Keratinocyte (primary cell): ENCODE data around the gene SLIT3. TPM values are rescaled to one million over a fixed set of nuclear protein-coding genes. Genes with fewer than 3 reads are reported as not detected.

Experiments used
- DNase-seq: peaks from one replicate; pipeline ENCODE4 v3.0.0-alpha.2; 2011; ENCODE audit warnings: low read depth, missing footprints, low spot score
- FAIRE-seq: peaks from 2 replicates; lab custom pipeline; 2011; peaks lifted over from hg19 to GRCh38; lab: Jason Lieb, UNC
- H2AFZ ChIP-seq: 2 replicates; pipeline ENCODE4 v1.6.0; 2012; ENCODE audit warnings: low read length, control low read depth, inconsistent platforms; ENCODE audit not compliant: control insufficient read depth
- H3K27ac ChIP-seq: 2 replicates; pipeline ENCODE4 v1.5.1; 2011; ENCODE audit warnings: low read length; ENCODE audit not compliant: control insufficient read depth, insufficient read depth
- H3K27me3 ChIP-seq: 3 replicates; pipeline ENCODE4 v1.6.0; 2011; ENCODE audit warnings: low read length; ENCODE audit not compliant: control insufficient read depth, insufficient read depth; ENCODE audit errors: extremely low read depth
- H3K36me3 ChIP-seq, 2 experiments: 2 replicates in 1 of 2; 3 replicates in 1 of 2; pipeline ENCODE4 v1.5.1; 2011; ENCODE audit warnings: low read length in 2 of 2, mild to moderate bottlenecking in 1 of 2; ENCODE audit not compliant: control insufficient read depth in 2 of 2, insufficient read depth in 2 of 2; ENCODE audit errors: extremely low read depth in 1 of 2
- H3K4me1 ChIP-seq: 3 replicates; pipeline ENCODE4 v1.5.1; 2011; ENCODE audit warnings: low read length; ENCODE audit not compliant: control insufficient read depth, insufficient read depth; ENCODE audit errors: extremely low read depth
- H3K4me2 ChIP-seq: 3 replicates; pipeline ENCODE4 v1.6.0; 2011; ENCODE audit warnings: low read depth, low read length; ENCODE audit not compliant: control insufficient read depth, insufficient read depth; ENCODE audit errors: extremely low read depth
- H3K4me3 ChIP-seq, 3 experiments: fragments of 200-600 bp in 1 of 3; sonication (generic) in 1 of 3; 2 replicates in 2 of 3; 3 replicates in 1 of 3; pipeline ENCODE4 v1.5.1; 2011 to 2016; ENCODE audit warnings: low read length in 3 of 3, mild to moderate bottlenecking in 3 of 3, control low read depth in 2 of 3, inconsistent platforms in 1 of 3, low read depth in 1 of 3, mixed read lengths in 1 of 3, mixed run types in 1 of 3, moderate library complexity in 1 of 3; ENCODE audit not compliant: control insufficient read depth in 2 of 3, insufficient read depth in 2 of 3; ENCODE audit errors: extremely low read depth in 1 of 3
- H3K79me2 ChIP-seq: 2 replicates; pipeline ENCODE4 v1.6.0; 2012; ENCODE audit warnings: low read length; ENCODE audit not compliant: control insufficient read depth, insufficient read depth
- H3K9ac ChIP-seq: 3 replicates; pipeline ENCODE4 v1.6.0; 2011; ENCODE audit warnings: low read length; ENCODE audit not compliant: control insufficient read depth, insufficient read depth; ENCODE audit errors: extremely low read depth
- H3K9me1 ChIP-seq: 3 replicates; pipeline ENCODE4 v1.6.0; 2011; ENCODE audit warnings: low read length; ENCODE audit not compliant: control insufficient read depth, insufficient read depth; ENCODE audit errors: extremely low read depth
- H3K9me3 ChIP-seq: 2 replicates; pipeline ENCODE4 v1.5.1; 2012; ENCODE audit warnings: low read depth, low read length; ENCODE audit not compliant: control insufficient read depth
- H4K20me1 ChIP-seq: 3 replicates; pipeline ENCODE4 v1.6.0; 2011; ENCODE audit warnings: low read length; ENCODE audit not compliant: control insufficient read depth, insufficient read depth; ENCODE audit errors: extremely low read depth
- EZH2 ChIP-seq: IDR thresholded peaks from one replicate; pipeline ENCODE4 v1.6.1; 2012; ENCODE audit warnings: inconsistent platforms, mild to moderate bottlenecking, low read length, moderate library complexity
- dilution Hi-C: fragments of 300-500 bp; cut with MboI; formaldehyde crosslinking; loops from one replicate; pipeline ENCODE4 v1.7.0; 2020; ENCODE audit warnings: low sequenced_read_pairs; ENCODE audit not compliant: extremely low pct_ligation_motif_present
- polyA plus RNA-seq, 5 experiments: library from polyadenylated mRNA; depleted of rRNA in 3 of 5; stranded (reverse) in 3 of 5; stranded (forward) in 1 of 5; unstranded in 1 of 5; fragments of >200 nt; gene quantifications; 1 replicate in 1 of 5; 2 replicates in 3 of 5; 3 replicates in 1 of 5; pipeline versions ENCODE4 v1.2.1 to v1.2.3, GENCODE V29; 2011 to 2012; ENCODE audit warnings: missing spikeins in 2 of 5, low read depth in 1 of 5, low replicate concordance in 1 of 5
- TF ChIP-seq, protein P1 (sequence below), 3 experiments: IDR thresholded peaks in 1 of 3; conservative IDR thresholded peaks in 1 of 3; optimal IDR thresholded peaks in 1 of 3; 2 replicates in 2 of 3; 3 replicates in 1 of 3; pipeline versions ENCODE3 to v1.5.1; 2011; ENCODE audit warnings: low read length in 3 of 3, mild to moderate bottlenecking in 3 of 3, moderate library complexity in 2 of 3, control low read depth in 1 of 3, inconsistent platforms in 1 of 3; ENCODE audit not compliant: insufficient read depth in 2 of 3; ENCODE audit errors: extremely low read depth in 1 of 3

The SLIT3 gene
- polyA plus RNA-seq, 1 donor (not counting 4 experiments of a cell fraction or from before 2014, with no cell fraction given) = 2.4 TPM

DNA sequence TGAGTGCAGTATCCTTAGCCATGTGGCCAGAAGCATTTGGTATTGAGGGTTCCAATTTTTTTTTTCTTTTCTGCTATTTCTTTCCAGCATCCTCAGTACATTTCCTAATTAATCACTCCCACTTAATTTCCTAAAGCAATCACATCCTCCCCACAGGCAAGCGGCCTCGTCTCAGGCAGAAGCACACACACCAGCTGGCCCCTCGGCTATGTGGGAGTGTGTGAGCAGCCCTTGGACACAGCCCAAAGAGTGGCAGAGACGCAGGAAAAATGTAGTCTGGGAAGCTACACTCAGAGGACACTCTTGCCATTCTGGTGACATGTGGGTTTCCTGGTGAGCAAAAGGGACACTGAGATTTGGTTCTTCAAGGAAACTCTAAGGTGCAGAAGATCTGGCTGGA is 20.7 kb downstream of the SLIT3 start:
- H4K20me1 ChIP-seq = no peaks in the 10 kb centered on the region
- H3K9me1 ChIP-seq = no peaks in the 10 kb centered on the region
- H2AFZ ChIP-seq = no peak overlapping the region
- H3K27me3 ChIP-seq = no peaks in the 10 kb centered on the region
- no peak overlapping the region for H3K4me2 ChIP-seq
- no peak overlapping the region for H3K9ac ChIP-seq
- FAIRE-seq (no peak), DNase-seq (no peak)
- H3K27ac ChIP-seq = no peak overlapping the region
- dilution Hi-C loops = no loop called here
- no peaks in the 10 kb centered on the region for H3K9me3 ChIP-seq
- no peaks in the 10 kb centered on the region for H3K36me3 ChIP-seq
- H3K79me2 ChIP-seq = no peaks in the 10 kb centered on the region
- H3K4me3 ChIP-seq = no peak overlapping the region
- no peak for TF ChIP-seq EZH2
- TF ChIP-seq, protein P1, sequence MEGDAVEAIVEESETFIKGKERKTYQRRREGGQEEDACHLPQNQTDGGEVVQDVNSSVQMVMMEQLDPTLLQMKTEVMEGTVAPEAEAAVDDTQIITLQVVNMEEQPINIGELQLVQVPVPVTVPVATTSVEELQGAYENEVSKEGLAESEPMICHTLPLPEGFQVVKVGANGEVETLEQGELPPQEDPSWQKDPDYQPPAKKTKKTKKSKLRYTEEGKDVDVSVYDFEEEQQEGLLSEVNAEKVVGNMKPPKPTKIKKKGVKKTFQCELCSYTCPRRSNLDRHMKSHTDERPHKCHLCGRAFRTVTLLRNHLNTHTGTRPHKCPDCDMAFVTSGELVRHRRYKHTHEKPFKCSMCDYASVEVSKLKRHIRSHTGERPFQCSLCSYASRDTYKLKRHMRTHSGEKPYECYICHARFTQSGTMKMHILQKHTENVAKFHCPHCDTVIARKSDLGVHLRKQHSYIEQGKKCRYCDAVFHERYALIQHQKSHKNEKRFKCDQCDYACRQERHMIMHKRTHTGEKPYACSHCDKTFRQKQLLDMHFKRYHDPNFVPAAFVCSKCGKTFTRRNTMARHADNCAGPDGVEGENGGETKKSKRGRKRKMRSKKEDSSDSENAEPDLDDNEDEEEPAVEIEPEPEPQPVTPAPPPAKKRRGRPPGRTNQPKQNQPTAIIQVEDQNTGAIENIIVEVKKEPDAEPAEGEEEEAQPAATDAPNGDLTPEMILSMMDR (optimal IDR thresholded peaks at IDR 0.05 in 1 of 3, IDR thresholded peaks at IDR 0.05 in 1 of 3, conservative IDR thresholded peaks at IDR 0.05 in 1 of 3; ENCODE audit: extremely low read depth in 1 of 3, insufficient read depth in 2 of 3, low read length in 3 of 3) = no peak
- H3K4me1 ChIP-seq = no peaks in the 10 kb centered on the region

- dilution Hi-C loops = no loop called here
- no peak overlapping the region for H3K4me3 ChIP-seq
- H3K9me3 ChIP-seq = no peaks in the 10 kb centered on the region
- no peaks in the 10 kb centered on the region for H3K79me2 ChIP-seq
- no peak overlapping the region for H3K9ac ChIP-seq
- no peak overlapping the region for H2AFZ ChIP-seq
- H4K20me1 ChIP-seq = no peaks in the 10 kb centered on the region
- no peak for DNase-seq
- no peaks in the 10 kb centered on the region for H3K4me1 ChIP-seq
- no peak for TF ChIP-seq EZH2
- TF ChIP-seq, protein P1 (optimal IDR thresholded peaks at IDR 0.05 in 1 of 3, IDR thresholded peaks at IDR 0.05 in 1 of 3, conservative IDR thresholded peaks at IDR 0.05 in 1 of 3; ENCODE audit: extremely low read depth in 1 of 3, insufficient read depth in 2 of 3, low read length in 3 of 3) = no peak
- H3K36me3 ChIP-seq = no peaks in the 10 kb centered on the region
- H3K9me1 ChIP-seq = no peaks in the 10 kb centered on the region
- H3K4me2 ChIP-seq = no peak overlapping the region
- no peaks in the 10 kb centered on the region for H3K27me3 ChIP-seq
- no peak overlapping the region for H3K27ac ChIP-seq
- no peak for FAIRE-seq
Measured at GRCh38 chr5:169279125-169279524, 21.8 kb downstream of the SLIT3 start.
